ENCODE results near the gene DEPP1. TPM values are rescaled to one million over a fixed set of nuclear protein-coding genes. Genes with fewer than 3 reads are reported as not detected.

DEPP1 gene
- polyA plus RNA-seq, 2 of the 4 experiments (the other 2 are of a cell fraction) = 0.46 to 0.92 TPM

GRCh38 chr10:44965104-44965503, 13.5 kb downstream of the DEPP1 start:
- ChIA-PET CTCF (interaction anchor here (1.1 to 5.3 kb wide), 4 partner anchors 9 to 33 kb away, joined by 3 to 29 read pairs (median 8); partner anchors contain the start of gene DEPP1), POLR2A (no interaction called here)
- no peak for FAIRE-seq
- Histone ChIP-seq H3K27ac (peak overlapping the region in 1 of 2 experiments; percentile 5; a peak in 1 of 6 replicates), H3K4me2 (no peak overlapping the region), H3K4me1 (peaks cover 9% of the 10 kb centered on the region; the same call in 2 of the 3 replicates), H3K9me3 (no peaks in the 10 kb centered on the region), H3K4me3 (no peak overlapping the region)
- WGBS (ENCODE audit: missing lambda C conversion rate) = 83% methylated on average over 1 of the region's 1 CpG
- no peak for DNase-seq (ENCODE audit: low read depth in 1 of 2, low spot score in 1 of 2)
- ATAC-seq = no peak
- TF ChIP-seq ATOH8 (CRISPR knock-in tag; IDR thresholded peaks at IDR 0.05; ENCODE audit: low read depth) (no peak), CBX2 (IDR thresholded peaks at IDR 0.05; ENCODE audit: borderline replicate concordance, low read depth) (no peak), FOSB (CRISPR knock-in tag; IDR thresholded peaks at IDR 0.05) (no peak), EHMT2 (IDR thresholded peaks at IDR 0.05; ENCODE audit: low read depth) (no peak), GATA3 (IDR thresholded peaks at IDR 0.05; ENCODE audit: borderline replicate concordance) (no peak), CBX8 (IDR thresholded peaks at IDR 0.05) (no peak), NFE2L2 (conservative IDR thresholded peaks at IDR 0.05; ENCODE audit: low read length) (no peak)

GRCh38 chr10:44963772-44964633, 14.6 kb downstream of the DEPP1 start:
- DNase-seq (ENCODE audit: low read depth in 1 of 2, low spot score in 1 of 2) (no peak), ATAC-seq (no peak), FAIRE-seq (no peak)
- Histone ChIP-seq H3K4me1 (peaks cover 12% of the 10 kb centered on the region; the same call in 2 of the 3 replicates), H3K4me2 (no peak overlapping the region), H3K27ac (peak overlapping the region in 1 of 2 experiments; percentile 46; a peak in 1 of 6 replicates), H3K9me3 (no peaks in the 10 kb centered on the region), H3K4me3 (no peak overlapping the region)
- TF ChIP-seq HDAC2 (IDR thresholded peaks at IDR 0.05) (no peak), JUNB (IDR thresholded peaks at IDR 0.05) (no peak), FOSB (CRISPR knock-in tag; IDR thresholded peaks at IDR 0.05) (no peak), HES2 (IDR thresholded peaks at IDR 0.05) (no peak), ZSCAN20 (CRISPR knock-in tag; IDR thresholded peaks at IDR 0.05) (no peak), CBX2 (IDR thresholded peaks at IDR 0.05; ENCODE audit: borderline replicate concordance, low read depth) (no peak), JUN (IDR thresholded peaks at IDR 0.05) (no peak), FOSL2 (IDR thresholded peaks at IDR 0.05) (no peak), FOSL2 (CRISPR knock-in tag; IDR thresholded peaks at IDR 0.05) (no peak), PBX3 (IDR thresholded peaks at IDR 0.05) (no peak), ESRRA (IDR thresholded peaks at IDR 0.05; ENCODE audit: borderline replicate concordance, low read length) (no peak), KDM5A (IDR thresholded peaks at IDR 0.05) (no peak), ATOH8 (CRISPR knock-in tag; IDR thresholded peaks at IDR 0.05; ENCODE audit: low read depth) (no peak), MYC (IDR thresholded peaks at IDR 0.05; ENCODE audit: borderline replicate concordance, low read length) (no peak), E2F6 (IDR thresholded peaks at IDR 0.05; ENCODE audit: borderline replicate concordance, low read depth) (no peak), TP53 (CRISPR knock-in tag; IDR thresholded peaks at IDR 0.05) (no peak), SREBF2 (IDR thresholded peaks at IDR 0.05) (no peak), ZC3H11A (IDR thresholded peaks at IDR 0.05) (no peak), MAFK (IDR thresholded peaks at IDR 0.05; ENCODE audit: partially characterized antibody) (no peak)
- ChIA-PET CTCF (interaction anchor here (0.5 to 4.7 kb wide), 9 partner anchors 10 to 1498 kb away, joined by 3 to 22 read pairs (median 5); partner anchors contain the start of gene DEPP1), POLR2A (interaction anchor here (1.1 to 1.5 kb wide), 3 partner anchors 10 to 15 kb away, joined by 3 to 8 read pairs (median 5); partner anchors contain the start of gene DEPP1)
- WGBS (ENCODE audit: missing lambda C conversion rate) = 78% methylated on average over 14 of the region's 15 CpGs
